ENCODE measurements around the gene IFNK.

- TF ChIP-seq, protein P1, sequence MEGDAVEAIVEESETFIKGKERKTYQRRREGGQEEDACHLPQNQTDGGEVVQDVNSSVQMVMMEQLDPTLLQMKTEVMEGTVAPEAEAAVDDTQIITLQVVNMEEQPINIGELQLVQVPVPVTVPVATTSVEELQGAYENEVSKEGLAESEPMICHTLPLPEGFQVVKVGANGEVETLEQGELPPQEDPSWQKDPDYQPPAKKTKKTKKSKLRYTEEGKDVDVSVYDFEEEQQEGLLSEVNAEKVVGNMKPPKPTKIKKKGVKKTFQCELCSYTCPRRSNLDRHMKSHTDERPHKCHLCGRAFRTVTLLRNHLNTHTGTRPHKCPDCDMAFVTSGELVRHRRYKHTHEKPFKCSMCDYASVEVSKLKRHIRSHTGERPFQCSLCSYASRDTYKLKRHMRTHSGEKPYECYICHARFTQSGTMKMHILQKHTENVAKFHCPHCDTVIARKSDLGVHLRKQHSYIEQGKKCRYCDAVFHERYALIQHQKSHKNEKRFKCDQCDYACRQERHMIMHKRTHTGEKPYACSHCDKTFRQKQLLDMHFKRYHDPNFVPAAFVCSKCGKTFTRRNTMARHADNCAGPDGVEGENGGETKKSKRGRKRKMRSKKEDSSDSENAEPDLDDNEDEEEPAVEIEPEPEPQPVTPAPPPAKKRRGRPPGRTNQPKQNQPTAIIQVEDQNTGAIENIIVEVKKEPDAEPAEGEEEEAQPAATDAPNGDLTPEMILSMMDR (IDR thresholded peaks at IDR 0.05), result no peak
- TF ChIP-seq POLR2A (IDR thresholded peaks at IDR 0.05), result no peak
Observed at GRCh38 chr9:27519466-27520465, 4.3 kb upstream of the IFNK start.

Measured in adrenal gland (tissue), 5 donors.